ENCODE results near the gene C19orf81.

C19orf81 gene

GRCh38 chr19:50636317-50637085 lies 12.7 kb upstream of the C19orf81 start:
- DNase-seq, result no peak
- Histone ChIP-seq H3K4me3 (ENCODE audit: low read depth, low read length) (no peak overlapping the region), H3K36me3 (replicated peaks) (no peaks in the 10 kb centered on the region), H3K27ac (no peak overlapping the region), H3K27me3 (replicated peaks) (peaks cover 24% of the 10 kb centered on the region)
- in situ Hi-C loops (cut with HindIII; ENCODE audit: low pct_ligation_motif_present, low sequenced_read_pairs), result no loop called here
- TF ChIP-seq, protein P1, sequence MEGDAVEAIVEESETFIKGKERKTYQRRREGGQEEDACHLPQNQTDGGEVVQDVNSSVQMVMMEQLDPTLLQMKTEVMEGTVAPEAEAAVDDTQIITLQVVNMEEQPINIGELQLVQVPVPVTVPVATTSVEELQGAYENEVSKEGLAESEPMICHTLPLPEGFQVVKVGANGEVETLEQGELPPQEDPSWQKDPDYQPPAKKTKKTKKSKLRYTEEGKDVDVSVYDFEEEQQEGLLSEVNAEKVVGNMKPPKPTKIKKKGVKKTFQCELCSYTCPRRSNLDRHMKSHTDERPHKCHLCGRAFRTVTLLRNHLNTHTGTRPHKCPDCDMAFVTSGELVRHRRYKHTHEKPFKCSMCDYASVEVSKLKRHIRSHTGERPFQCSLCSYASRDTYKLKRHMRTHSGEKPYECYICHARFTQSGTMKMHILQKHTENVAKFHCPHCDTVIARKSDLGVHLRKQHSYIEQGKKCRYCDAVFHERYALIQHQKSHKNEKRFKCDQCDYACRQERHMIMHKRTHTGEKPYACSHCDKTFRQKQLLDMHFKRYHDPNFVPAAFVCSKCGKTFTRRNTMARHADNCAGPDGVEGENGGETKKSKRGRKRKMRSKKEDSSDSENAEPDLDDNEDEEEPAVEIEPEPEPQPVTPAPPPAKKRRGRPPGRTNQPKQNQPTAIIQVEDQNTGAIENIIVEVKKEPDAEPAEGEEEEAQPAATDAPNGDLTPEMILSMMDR (IDR thresholded peaks at IDR 0.05; ENCODE audit: low read depth, low read length, missing control alignments), result no peak

GRCh38 chr19:50638600-50638999 lies 10.6 kb upstream of the C19orf81 start:
- in situ Hi-C loops (cut with HindIII; ENCODE audit: low pct_ligation_motif_present, low sequenced_read_pairs), result no loop called here
- no peak overlapping the region for H3K4me3 ChIP-seq (ENCODE audit: low read depth, low read length)
- DNase-seq, result no peak
- no peaks in the 10 kb centered on the region for H3K36me3 ChIP-seq (replicated peaks)
- H3K27me3 ChIP-seq (replicated peaks), result peaks cover 24% of the 10 kb centered on the region
- H3K27ac ChIP-seq, result no peak overlapping the region
- TF ChIP-seq, protein P1 (IDR thresholded peaks at IDR 0.05; ENCODE audit: low read depth, low read length, missing control alignments), result no peak

GRCh38 chr19:50639121-50640112 lies 9.8 kb upstream of the C19orf81 start, which contains the start of gene SYT3:
TSS of gene SYT3 (minus strand) at chr19:50639881. CDS start at chr19:50637411, 2,470 bp downstream.
- Histone ChIP-seq H3K4me3 (ENCODE audit: low read depth, low read length) (peak within 1 kb of the TSS; percentile 40), H3K27me3 (replicated peaks) (peaks cover 24% of the 10 kb centered on the region), H3K36me3 (replicated peaks) (no peaks in the 10 kb centered on the region), H3K27ac (no peak within 1 kb of the TSS)
- TF ChIP-seq, protein P1 (IDR thresholded peaks at IDR 0.05; ENCODE audit: low read depth, low read length, missing control alignments), result no peak
- in situ Hi-C loops (cut with HindIII; ENCODE audit: low pct_ligation_motif_present, low sequenced_read_pairs), result no loop called here
- peak; percentile 29 for DNase-seq

DNA sequence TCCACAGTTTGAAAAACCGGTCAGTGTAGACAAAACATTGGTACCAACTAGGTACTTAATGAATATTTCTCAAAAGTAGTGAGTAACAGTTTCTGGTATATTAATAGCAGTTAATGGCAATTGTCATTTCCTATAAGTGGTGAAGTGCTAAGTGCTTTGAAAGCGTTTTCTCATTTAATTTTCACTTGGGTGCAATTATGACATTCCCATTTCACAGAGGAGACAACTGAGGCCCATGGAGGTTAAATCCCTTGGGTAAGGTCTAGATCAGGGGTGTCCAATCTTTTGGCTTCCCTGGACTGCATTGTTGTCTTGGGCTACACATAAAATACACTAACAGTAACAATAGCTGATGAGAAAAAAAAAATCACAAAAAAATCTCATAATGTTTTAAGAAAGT lies 8.9 kb upstream of the C19orf81 start:
- TF ChIP-seq, protein P1 (IDR thresholded peaks at IDR 0.05; ENCODE audit: low read depth, low read length, missing control alignments), result no peak
- Histone ChIP-seq H3K27ac (no peak overlapping the region), H3K4me3 (ENCODE audit: low read depth, low read length) (no peak overlapping the region), H3K36me3 (replicated peaks) (no peaks in the 10 kb centered on the region), H3K27me3 (replicated peaks) (peaks cover 24% of the 10 kb centered on the region)
- no peak for DNase-seq
- in situ Hi-C loops (cut with HindIII; ENCODE audit: low pct_ligation_motif_present, low sequenced_read_pairs), result no loop called here

DNA sequence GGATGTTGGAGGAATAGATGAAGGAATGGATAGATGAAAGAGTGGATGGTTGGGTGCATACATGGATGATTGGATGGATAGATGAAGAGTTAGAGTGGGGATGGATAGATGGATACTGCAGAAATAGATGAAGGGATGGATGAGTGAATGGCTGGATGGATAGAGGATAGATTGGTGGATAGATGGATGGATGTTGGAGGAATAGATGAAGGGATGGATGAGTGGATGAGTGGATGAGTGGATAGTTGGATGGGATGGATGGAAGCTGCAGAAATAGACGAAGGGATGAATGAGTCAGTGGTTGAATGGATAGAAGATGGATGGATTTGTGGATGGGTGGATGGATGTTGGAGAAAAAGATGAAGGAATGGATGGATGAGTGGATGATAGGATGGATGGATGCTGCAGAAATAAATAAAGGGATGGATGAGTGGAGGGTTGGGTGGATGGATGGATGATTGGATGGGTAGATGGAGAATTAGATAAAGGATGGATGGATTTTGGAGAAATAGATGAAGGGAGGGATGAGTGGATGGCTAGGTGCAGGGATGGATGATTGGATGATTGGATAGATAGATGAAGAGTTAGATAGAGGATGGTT lies 4.8 kb upstream of the C19orf81 start:
- DNase-seq, result no peak
- TF ChIP-seq, protein P1 (IDR thresholded peaks at IDR 0.05; ENCODE audit: low read depth, low read length, missing control alignments), result no peak
- Histone ChIP-seq H3K36me3 (replicated peaks) (no peaks in the 10 kb centered on the region), H3K27me3 (replicated peaks) (peaks cover 10% of the 10 kb centered on the region), H3K27ac (no peak overlapping the region), H3K4me3 (ENCODE audit: low read depth, low read length) (no peak overlapping the region)
- in situ Hi-C loops (cut with HindIII; ENCODE audit: low pct_ligation_motif_present, low sequenced_read_pairs), result no loop called here
